ENCODE measurements around the gene PTGS1. TPM values are rescaled to one million over a fixed set of nuclear protein-coding genes. Genes with fewer than 3 reads are reported as not detected.

The PTGS1 gene
- total and polyA plus RNA-seq, 9 of the 15 experiments (the other 6 are each of a cell fraction or from before 2014, with no cell fraction given), result 3.4 to 12.9 (median 5.3) TPM

GRCh38 chr9:122386311-122386872 is 15.6 kb downstream of the PTGS1 start:
- Histone ChIP-seq H3K4me2 (ENCODE audit: insufficient read depth, low read length) (no peak overlapping the region), H4K20me1 (replicated peaks; ENCODE audit: control insufficient read depth, insufficient read depth, low read length) (no peaks in the 10 kb centered on the region), H3K36me3 (ENCODE audit: control insufficient read depth, insufficient read depth, low read length) (no peaks in the 10 kb centered on the region), H3K4me1 (replicated peaks in 1 of 2; ENCODE audit: control insufficient read depth in 2 of 2, insufficient read depth in 2 of 2, low read length in 2 of 2) (peaks cover 0 to 4% of the 10 kb centered on the region in 2 experiments; a peak in 1 of 5 replicates), H3K9ac (ENCODE audit: insufficient read depth in 1 of 2, low read depth in 2 of 2, low read length in 2 of 2) (no peak overlapping the region), H3K9me3 (replicated peaks; ENCODE audit: control insufficient read depth, insufficient read depth, low read depth, low read length) (no peaks in the 10 kb centered on the region; the same call in 1 of the 2 replicates), H3K4me3 (no peak overlapping the region), H3K9me1 (ENCODE audit: control insufficient read depth, insufficient read depth, low read length) (no peaks in the 10 kb centered on the region), H3K27me3 (ENCODE audit: control insufficient read depth in 2 of 2, insufficient read depth in 2 of 2, low read length in 2 of 2) (peaks cover 0 to 6% of the 10 kb centered on the region in 2 experiments; a peak in 2 of 5 replicates), H3K27ac (ENCODE audit: extremely low read depth, low read depth, low read length) (no peak overlapping the region), H2AFZ (ENCODE audit: low read depth, low read length) (no peak overlapping the region), H3K79me2 (ENCODE audit: control insufficient read depth, insufficient read depth, low read length) (no peaks in the 10 kb centered on the region)
- FAIRE-seq (no peak), ATAC-seq (no peak), DNase-seq (ENCODE audit: extremely low read depth in 1 of 4, low spot score in 3 of 4) (no peak)
- 51% methylated on average over 8 of the region's 8 CpGs for WGBS (ENCODE audit: insufficient coverage, low coverage, missing lambda C conversion rate)
- no TSS peak for BruUV-seq (replicated peaks)
- in situ Hi-C loops (cut with MboI) (no loop called here), intact Hi-C loops (cut with micrococcal nuclease) (no loop called here)
- POLR2A ChIA-PET, result interaction anchor here (0.6 kb wide), 1 partner anchor 939 kb away, joined by 4 read pairs; no protein-coding TSS in a partner anchor
- CTCF ChIA-PET (ENCODE audit: low intra/inter-chr PET ratio), result no interaction called here
- TF ChIP-seq HES1 (IDR thresholded peaks at IDR 0.05; ENCODE audit: low read depth) (no peak), ESRRB (CRISPR knock-in tag; IDR thresholded peaks at IDR 0.05; ENCODE audit: borderline replicate concordance) (no peak), NUFIP1 (IDR thresholded peaks at IDR 0.05; ENCODE audit: partially characterized antibody) (no peak), XRCC4 (IDR thresholded peaks at IDR 0.05; ENCODE audit: extremely low read depth, insufficient read depth, insufficient read length) (no peak), HDAC2 (IDR thresholded peaks at IDR 0.05) (no peak), ZMIZ1 (IDR thresholded peaks at IDR 0.05; ENCODE audit: low read depth in 2 of 2, low read length in 2 of 2) (no peak), SRSF7 (optimal IDR thresholded peaks at IDR 0.05; ENCODE audit: low read depth, low read length) (no peak), ZNF518B (CRISPR knock-in tag; IDR thresholded peaks at IDR 0.05) (no peak), E2F6 (IDR thresholded peaks at IDR 0.05; ENCODE audit: borderline replicate concordance in 1 of 2, extremely low read depth in 1 of 2, insufficient read depth in 1 of 2, insufficient read length in 1 of 2, low read depth in 1 of 2, low read length in 1 of 2, poor library complexity in 1 of 2, severe bottlenecking in 1 of 2) (no peak), RBM39 (optimal IDR thresholded peaks at IDR 0.05; ENCODE audit: low read depth, low read length) (no peak), ZNF511 (CRISPR knock-in tag; IDR thresholded peaks at IDR 0.05) (no peak), NELFE (IDR thresholded peaks at IDR 0.05; ENCODE audit: insufficient read depth, insufficient read length) (no peak)
